CD4-positive, alpha-beta T cell treated with Interleukin-1 beta for 1 hour (primary cell): Measurements from ENCODE around the gene ABLIM3.

Experiments
- DNase-seq, 2 donors: peaks; one replicate each; pipeline ENCODE4 v3.0.0-alpha.2; 2020 to 2022

ABLIM3 gene

DNA sequence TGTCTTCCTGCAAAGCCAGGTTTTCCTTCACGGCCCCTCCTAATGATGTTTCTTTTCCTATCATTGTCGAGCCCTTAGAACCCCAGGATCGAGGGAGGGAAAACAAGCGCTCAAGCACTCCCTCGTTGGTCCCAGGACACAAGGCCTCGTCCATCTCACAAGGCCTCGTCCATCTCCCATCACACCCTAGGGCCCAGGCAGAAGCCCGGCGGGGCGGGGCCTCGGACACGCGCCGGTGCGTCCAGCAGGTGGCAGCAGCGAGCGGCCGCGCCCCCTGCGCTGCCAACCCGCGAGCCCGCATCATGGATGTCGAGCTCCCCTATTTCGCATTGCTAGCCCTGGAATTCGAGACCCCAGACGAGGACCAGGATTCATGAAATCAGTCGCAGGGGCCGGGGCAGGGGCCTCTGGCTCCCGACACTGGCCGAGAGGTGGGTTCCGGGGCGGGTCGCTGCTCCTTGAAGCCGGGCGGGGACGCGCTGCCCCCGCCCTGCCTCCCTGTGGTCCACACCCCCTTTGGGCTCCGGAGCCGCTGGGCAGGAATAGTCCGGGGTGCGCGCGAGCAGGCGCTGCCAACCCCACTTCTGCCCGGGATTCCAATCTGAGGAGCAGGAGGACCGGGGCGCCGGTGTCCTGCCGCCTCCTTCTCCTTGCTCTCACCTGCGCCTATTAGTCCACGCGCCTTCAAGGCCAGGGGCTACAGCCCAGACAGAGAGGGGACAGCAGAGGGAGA is at the start of gene ABLIM3:
Gene ABLIM3 (plus strand): TSS at position 270 of the 733 bp plus-strand sequence. CDS start 603 bp downstream, outside the sequence.
- DNase-seq: peak; percentile 56 to 63

- DNase-seq: no peak
Measured at GRCh38 chr5:149093625-149094024, 47.7 kb upstream of the ABLIM3 start.

GRCh38 chr5:149094996-149095395 is 46.3 kb upstream of the ABLIM3 start:
- no peak for DNase-seq

DNA sequence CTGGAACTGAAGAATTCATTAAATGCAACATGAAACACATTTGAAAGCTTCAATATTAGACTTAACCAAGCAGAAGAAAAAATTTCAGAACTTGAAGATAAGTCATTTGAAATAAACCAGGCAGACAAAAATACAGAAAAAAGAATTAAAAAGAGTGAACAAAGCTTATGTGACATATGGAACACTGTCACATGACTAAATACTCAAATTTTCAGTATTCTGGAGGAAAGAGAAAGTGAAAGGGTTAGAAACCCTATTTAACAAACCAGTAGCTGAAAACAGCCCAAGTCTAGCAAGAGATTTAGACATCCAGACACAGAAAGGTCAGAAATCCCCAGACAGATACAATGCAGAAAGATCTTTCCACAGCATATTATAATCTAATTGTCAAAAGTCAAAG is 41.4 kb upstream of the ABLIM3 start:
- DNase-seq: no peak

DNA sequence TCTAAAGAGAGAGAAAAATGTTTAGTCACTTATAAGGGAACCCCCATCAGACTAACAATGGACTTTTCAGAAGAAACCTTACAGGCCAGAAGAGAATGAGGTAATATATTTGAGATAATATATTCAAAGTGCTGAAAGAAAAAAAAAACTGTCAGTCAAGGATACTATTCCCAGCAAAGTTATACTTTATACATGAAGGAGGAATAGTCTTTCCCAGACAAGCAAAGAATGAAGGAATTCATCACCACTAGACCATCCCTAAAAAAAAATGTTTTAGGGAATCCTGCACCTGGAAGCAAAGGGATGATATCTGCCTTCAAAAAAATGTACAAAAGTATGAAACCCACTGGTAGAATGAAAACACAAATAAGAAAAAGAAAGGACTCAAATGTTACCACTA is 41.0 kb upstream of the ABLIM3 start:
- no peak for DNase-seq

GRCh38 chr5:149108651-149109280 is 32.5 kb upstream of the ABLIM3 start:
- no peak for DNase-seq

DNA sequence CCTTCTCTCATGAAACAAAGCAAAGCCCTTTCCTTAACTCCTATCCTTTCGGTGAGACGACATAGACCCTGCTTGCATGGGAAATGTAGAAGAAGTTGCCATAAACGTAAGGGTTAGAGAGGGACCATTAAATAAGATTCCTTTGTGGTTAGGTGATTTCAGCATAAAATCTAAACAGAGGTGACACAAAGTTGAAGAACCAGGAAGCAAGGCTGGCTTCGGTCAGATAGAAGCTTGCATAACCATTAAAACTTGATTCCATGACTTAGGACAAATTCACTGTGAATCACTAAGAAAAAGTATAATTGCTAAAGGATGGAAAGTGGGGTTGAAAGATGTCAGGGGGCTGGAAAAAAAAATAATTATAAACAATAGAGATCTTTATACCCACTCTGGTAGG is 30.9 kb upstream of the ABLIM3 start:
- no peak for DNase-seq

DNA sequence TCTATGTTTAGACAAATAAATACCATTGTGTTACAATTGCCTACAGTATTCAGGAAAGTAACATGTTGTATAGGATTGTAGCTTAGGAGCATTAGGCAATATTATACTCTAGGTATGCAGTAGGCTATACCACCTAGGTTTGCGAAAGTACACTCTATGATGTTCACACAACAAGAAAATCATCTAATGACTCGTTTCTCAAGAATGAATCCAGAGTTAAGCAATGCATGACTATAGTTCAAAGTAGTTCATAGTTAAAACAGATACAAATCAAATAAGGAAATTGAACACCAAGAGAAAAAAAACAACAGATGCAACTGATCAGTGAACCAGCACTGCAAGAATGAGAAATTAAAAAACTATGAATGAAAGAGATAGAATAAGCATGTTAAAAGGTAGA is 27.6 kb upstream of the ABLIM3 start:
- no peak for DNase-seq

DNA sequence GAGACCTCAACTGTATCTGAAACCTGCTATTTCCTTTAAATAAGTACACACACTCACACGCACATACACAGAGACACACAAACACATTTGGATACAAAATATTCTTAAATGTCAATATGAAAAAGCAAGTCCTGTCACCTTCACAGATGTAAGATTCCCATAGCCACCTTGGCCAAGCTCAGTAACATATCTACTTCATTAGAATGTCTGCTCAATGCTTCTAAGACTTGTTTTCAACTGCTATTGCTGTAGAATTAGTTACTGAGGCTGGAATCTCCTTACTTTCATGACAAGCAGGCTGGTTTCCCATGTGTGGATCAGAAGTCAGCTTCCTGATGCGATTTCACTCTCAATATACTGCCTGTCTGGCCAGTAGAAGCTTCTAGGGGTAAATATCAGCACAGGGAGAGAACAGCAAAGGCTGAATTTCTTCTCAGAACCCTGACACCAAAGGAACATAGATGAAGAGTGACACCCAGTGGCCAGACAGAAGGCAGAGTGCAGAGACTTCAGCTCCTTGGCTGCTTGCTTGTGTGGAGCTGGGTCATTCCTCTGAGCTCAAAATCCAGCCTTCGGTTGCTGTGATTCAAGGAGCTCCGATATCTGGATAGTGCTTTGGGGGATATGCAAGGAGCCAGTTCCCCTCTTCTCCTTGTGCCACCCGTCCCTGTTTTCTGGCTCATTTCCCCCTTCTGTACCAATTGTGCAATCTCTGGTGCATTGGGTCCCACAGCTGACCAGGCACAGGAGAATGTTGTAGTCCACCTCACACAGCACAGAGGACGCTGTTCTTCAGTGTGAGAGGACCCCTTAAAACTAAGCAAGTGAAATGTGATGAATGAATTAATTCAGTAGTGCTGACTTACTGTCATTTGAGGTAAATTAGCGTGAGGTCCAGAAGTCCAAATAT is 26.6 kb upstream of the ABLIM3 start:
- DNase-seq: peak; percentile 24 to 45

DNA sequence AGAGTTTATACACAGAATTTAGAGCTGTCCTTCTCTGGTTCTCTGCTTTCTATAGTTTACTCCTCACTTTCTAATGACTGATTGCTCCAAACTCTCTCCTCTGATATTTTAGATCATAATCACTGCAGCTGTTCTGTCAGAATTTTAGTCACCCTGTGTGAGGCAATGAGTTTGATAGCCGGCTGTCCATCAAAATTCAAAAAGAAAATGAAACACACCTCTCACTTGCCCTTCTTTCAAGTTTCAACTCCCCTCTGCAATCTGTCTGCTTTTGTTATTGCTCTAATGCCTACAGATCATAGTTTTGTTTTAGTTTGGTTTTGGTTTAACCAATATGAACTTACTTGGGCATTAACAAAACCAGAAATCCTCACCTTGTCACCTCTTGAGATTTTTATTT is 23.3 kb upstream of the ABLIM3 start:
- no peak for DNase-seq

- no peak for DNase-seq
Measured at GRCh38 chr5:149118463-149118862, 22.8 kb upstream of the ABLIM3 start.

DNA sequence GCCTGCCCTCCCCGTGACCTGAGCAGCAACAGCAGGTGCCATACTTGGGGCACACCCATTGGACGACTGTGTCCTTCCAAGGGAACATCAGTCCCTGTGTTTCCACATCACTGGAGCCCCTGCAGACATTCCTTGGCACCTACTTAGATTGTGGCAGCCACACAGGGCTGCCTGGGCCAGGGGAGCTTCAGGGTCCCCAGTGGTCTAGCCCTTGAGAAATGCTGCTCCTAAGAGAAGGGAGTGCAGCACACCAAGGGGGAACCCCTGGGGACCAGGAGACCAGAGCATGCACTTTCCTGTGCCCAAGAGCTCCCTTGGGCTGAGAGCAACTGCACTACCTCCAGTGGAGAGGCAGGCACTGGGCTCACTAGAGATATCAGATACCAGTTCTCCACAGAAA is 20.1 kb upstream of the ABLIM3 start:
- DNase-seq: no peak

DNA sequence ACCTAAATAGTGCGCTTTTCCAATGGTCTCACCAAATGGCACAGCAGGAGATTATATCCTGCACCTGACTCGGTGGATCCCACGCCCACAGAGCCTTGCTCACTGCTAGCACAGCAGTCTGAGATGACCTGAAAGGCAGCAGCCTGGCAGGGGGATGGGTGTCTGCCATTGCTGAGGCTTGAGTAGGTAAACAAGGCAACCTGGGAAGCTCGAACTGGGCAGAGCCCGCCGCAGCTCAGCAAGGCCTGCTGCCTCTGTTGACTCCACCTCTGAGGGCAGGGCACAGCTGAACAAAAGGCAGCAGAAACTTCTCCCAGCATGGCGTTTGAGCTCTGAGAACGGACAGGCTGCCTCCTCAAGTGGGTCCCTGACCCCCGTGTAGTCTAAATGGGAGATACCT is 18.1 kb upstream of the ABLIM3 start:
- DNase-seq: no peak

GRCh38 chr5:149125386-149125891 is 15.9 kb upstream of the ABLIM3 start:
- DNase-seq: no peak

GRCh38 chr5:149126906-149127305 is 14.4 kb upstream of the ABLIM3 start:
- no peak for DNase-seq

GRCh38 chr5:149127394-149127955 is 13.8 kb upstream of the ABLIM3 start:
- no peak for DNase-seq

- no peak for DNase-seq
Measured at GRCh38 chr5:149128023-149128875, 13.0 kb upstream of the ABLIM3 start.

GRCh38 chr5:149129181-149129580 is 12.1 kb upstream of the ABLIM3 start:
- no peak for DNase-seq

- DNase-seq: no peak
Measured at GRCh38 chr5:149130121-149130914, 11.0 kb upstream of the ABLIM3 start.

GRCh38 chr5:149132474-149132873 is 8.8 kb upstream of the ABLIM3 start:
- no peak for DNase-seq
